Stimulated activated naive CD8-positive, alpha-beta T cell treated with anti-CD3 and anti-CD28 coated beads, Interleukin-15, amount 100 ng/mL, for 72 hours (primary cell): ENCODE data around the gene KDR.

ENCODE experiments used
- ATAC-seq: fragments of 150-1000 bp; cut with Tn5 transposase; 2 replicates; pipeline ENCODE4 v1.10.0; 2021; ENCODE audit warnings: mild to moderate bottlenecking, moderate library complexity
- DNase-seq, 2 donors: peaks; one replicate each; pipeline ENCODE4 v3.0.0; 2021 to 2022
- H3K27ac Mint-ChIP-seq, 2 donors: one replicate each; pipeline ENCODE4 v1.8.0; 2022; ENCODE audit warnings: mild to moderate bottlenecking in 2 of 2, mixed read lengths in 2 of 2, moderate library complexity in 2 of 2
- H3K27me3 Mint-ChIP-seq: one replicate; pipeline ENCODE4 v1.8.0; 2022; ENCODE audit warnings: mixed read lengths
- H3K4me1 Mint-ChIP-seq: one replicate; pipeline ENCODE4 v1.8.0; 2022; ENCODE audit warnings: mild to moderate bottlenecking, mixed read lengths
- H3K4me3 Mint-ChIP-seq, 2 donors: one replicate each; pipeline ENCODE4 v1.8.0; 2022; ENCODE audit warnings: mild to moderate bottlenecking in 2 of 2, mixed read lengths in 2 of 2, moderate library complexity in 1 of 2
- H3K9me3 Mint-ChIP-seq, 2 donors: one replicate each; pipeline ENCODE4 v1.8.0; 2022; ENCODE audit warnings: mixed read lengths in 2 of 2

Gene KDR

GRCh38 chr4:55032179-55032578, 93.2 kb downstream of the KDR start:
- DNase-seq (no peak), ATAC-seq (no peak)
- H3K27me3 Mint-ChIP-seq: peaks cover 16% of the 10 kb centered on the region
- H3K4me3 Mint-ChIP-seq: no peak overlapping the region
- no peaks in the 10 kb centered on the region for H3K9me3 Mint-ChIP-seq
- H3K27ac Mint-ChIP-seq: no peak overlapping the region
- no peaks in the 10 kb centered on the region for H3K4me1 Mint-ChIP-seq

- no peak overlapping the region for H3K27ac Mint-ChIP-seq
- no peaks in the 10 kb centered on the region for H3K9me3 Mint-ChIP-seq
- H3K4me1 Mint-ChIP-seq: no peaks in the 10 kb centered on the region
- DNase-seq: no peak
- H3K27me3 Mint-ChIP-seq: peaks cover 9% of the 10 kb centered on the region
- ATAC-seq: no peak
- no peak overlapping the region for H3K4me3 Mint-ChIP-seq
Observed at GRCh38 chr4:55031158-55031557, 94.2 kb downstream of the KDR start.

GRCh38 chr4:55030589-55030988, 94.8 kb downstream of the KDR start:
- DNase-seq (no peak), ATAC-seq (no peak)
- Mint-ChIP-seq H3K4me1 (no peaks in the 10 kb centered on the region), H3K4me3 (no peak overlapping the region), H3K27me3 (peaks cover 8% of the 10 kb centered on the region), H3K27ac (no peak overlapping the region), H3K9me3 (no peaks in the 10 kb centered on the region)

GRCh38 chr4:55029821-55030503, 95.4 kb downstream of the KDR start:
- DNase-seq: no peak
- no peaks in the 10 kb centered on the region for H3K9me3 Mint-ChIP-seq
- H3K27ac Mint-ChIP-seq: no peak overlapping the region
- peaks cover 8% of the 10 kb centered on the region for H3K27me3 Mint-ChIP-seq
- H3K4me3 Mint-ChIP-seq: no peak overlapping the region
- no peaks in the 10 kb centered on the region for H3K4me1 Mint-ChIP-seq
- no peak for ATAC-seq

- no peak overlapping the region for H3K4me3 Mint-ChIP-seq
- ATAC-seq (no peak), DNase-seq (no peak)
- H3K4me1 Mint-ChIP-seq: no peaks in the 10 kb centered on the region
- no peaks in the 10 kb centered on the region for H3K9me3 Mint-ChIP-seq
- H3K27me3 Mint-ChIP-seq: peaks cover 8% of the 10 kb centered on the region
- H3K27ac Mint-ChIP-seq: no peak overlapping the region
Observed at GRCh38 chr4:55029321-55029720, 96.1 kb downstream of the KDR start.
